C4-2B (cell line): ENCODE results near the gene SYTL1.
"Not testable (repeated sequence)": the region's sequence is repeated elsewhere in the genome, so short reads cannot be mapped to it uniquely, and the experiment has no call there.

Experiments
- H3K27ac ChIP-seq: fragments of 450-650 bp; 2 replicates; pipeline ENCODE4 v1.5.1; 2017
- ZFX ChIP-seq: fragments of 450-650 bp; IDR thresholded peaks from 2 replicates; pipeline ENCODE4 v1.6.1; 2017
- TF ChIP-seq, protein P1 (sequence below): fragments of 450-650 bp; conservative IDR thresholded peaks from 2 replicates; pipeline ENCODE4 v1.5.1; 2017; ENCODE audit warnings: mild to moderate bottlenecking

The SYTL1 gene

DNA sequence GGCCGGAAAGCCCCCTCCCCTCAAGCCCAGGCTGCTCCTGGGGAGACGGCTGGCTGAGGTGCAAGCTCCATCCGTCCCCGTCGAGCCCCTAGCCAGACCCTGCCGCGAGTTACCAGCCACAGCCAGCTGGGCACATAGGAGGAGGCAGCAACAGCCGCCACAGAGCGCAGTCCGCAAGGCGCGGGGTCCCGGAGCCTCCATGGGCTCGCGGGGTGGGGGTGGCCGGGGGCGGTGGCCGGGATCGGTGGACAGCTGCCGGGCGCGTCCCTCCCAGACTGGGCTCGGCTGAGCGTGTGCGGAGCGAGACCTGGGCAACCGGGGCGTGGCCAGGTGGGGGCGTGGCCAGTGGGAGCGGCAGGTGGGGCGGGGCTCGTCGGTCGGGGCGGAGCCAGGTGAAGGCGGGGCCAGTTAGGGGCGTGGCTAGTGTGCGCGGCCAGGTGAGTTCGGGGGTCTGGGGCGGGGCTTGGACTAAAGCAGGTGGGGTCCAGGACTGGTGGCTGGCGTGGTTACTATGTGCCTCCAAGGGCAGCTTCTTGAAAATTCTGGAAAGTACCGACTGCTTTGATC is 41.3 kb downstream of the SYTL1 start, which contains the start of gene CD164L2:
Gene CD164L2 (minus strand): TSS at position 295 of the 567 bp plus-strand sequence. CDS start 94 bp downstream, at position 201.
- TF ChIP-seq, protein P1, sequence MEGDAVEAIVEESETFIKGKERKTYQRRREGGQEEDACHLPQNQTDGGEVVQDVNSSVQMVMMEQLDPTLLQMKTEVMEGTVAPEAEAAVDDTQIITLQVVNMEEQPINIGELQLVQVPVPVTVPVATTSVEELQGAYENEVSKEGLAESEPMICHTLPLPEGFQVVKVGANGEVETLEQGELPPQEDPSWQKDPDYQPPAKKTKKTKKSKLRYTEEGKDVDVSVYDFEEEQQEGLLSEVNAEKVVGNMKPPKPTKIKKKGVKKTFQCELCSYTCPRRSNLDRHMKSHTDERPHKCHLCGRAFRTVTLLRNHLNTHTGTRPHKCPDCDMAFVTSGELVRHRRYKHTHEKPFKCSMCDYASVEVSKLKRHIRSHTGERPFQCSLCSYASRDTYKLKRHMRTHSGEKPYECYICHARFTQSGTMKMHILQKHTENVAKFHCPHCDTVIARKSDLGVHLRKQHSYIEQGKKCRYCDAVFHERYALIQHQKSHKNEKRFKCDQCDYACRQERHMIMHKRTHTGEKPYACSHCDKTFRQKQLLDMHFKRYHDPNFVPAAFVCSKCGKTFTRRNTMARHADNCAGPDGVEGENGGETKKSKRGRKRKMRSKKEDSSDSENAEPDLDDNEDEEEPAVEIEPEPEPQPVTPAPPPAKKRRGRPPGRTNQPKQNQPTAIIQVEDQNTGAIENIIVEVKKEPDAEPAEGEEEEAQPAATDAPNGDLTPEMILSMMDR, result no peak
- TF ChIP-seq ZFX, result no peak
- H3K27ac ChIP-seq, result peak within 1 kb of the TSS; percentile 36

DNA sequence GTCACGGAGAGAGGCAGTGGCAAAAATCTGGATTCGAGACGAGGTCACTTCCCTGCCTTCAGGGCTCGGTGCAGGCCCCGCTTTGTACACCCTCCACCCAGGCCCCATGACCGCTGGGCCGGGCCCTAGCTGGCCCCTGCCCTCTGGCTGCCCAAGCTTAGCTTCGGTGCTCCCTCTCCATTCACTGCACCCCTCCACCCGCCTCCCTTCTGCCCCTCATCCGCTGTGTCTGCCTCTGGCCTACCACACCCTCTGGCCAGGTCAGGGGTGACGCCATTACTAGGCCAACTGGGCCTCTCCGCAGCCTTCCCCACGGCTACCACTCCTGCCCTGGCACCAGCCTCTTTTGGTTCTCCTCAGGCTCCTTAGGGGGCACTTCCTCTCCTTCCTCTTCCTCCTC is 41.8 kb downstream of the SYTL1 start:
- no peak overlapping the region for H3K27ac ChIP-seq
- no peak for TF ChIP-seq ZFX
- TF ChIP-seq, protein P1, result no peak

DNA sequence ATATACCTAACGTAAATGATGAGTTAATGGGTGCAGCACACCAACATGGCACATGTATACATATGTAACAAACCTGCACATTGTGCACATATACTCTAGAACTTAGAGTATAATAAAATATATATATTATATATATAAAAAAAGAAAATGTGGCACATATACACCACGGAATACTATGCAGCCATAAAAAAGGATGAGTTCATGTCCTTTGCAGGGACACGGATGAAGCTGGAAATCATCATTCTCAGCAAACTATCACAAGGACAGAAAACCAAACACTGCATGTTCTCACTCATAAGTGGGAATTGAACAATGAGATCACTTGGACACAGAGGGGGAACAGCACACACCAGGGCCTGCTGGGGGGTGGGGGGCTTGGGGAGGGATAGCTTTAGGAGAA is 43.0 kb downstream of the SYTL1 start:
- not testable (repeated sequence) for H3K27ac ChIP-seq

- H3K27ac ChIP-seq, result no peak overlapping the region
- TF ChIP-seq ZFX, result no peak
- TF ChIP-seq, protein P1, result peak; percentile 95
These were observed 46.6 kb downstream of the SYTL1 start for GRCh38 chr1:27388337-27389005.

- H3K27ac ChIP-seq, result peak overlapping the region; percentile 44; the same call in 1 of the 2 replicates
- TF ChIP-seq, protein P1, result no peak
- TF ChIP-seq ZFX, result no peak
These were observed 49.8 kb downstream of the SYTL1 start for GRCh38 chr1:27391511-27392095.

GRCh38 chr1:27392096-27392777 is 50.4 kb downstream of the SYTL1 start, which contains the start of gene GPR3:
Gene GPR3 (plus strand): TSS chr1:27392622. CDS start chr1:27393799, 1,177 bp downstream.
- peak within 1 kb of the TSS; percentile 44 for H3K27ac ChIP-seq
- TF ChIP-seq, protein P1, result peak; percentile 89
- no peak for TF ChIP-seq ZFX

GRCh38 chr1:27392778-27393635 is 51.2 kb downstream of the SYTL1 start:
- peak overlapping the region; percentile 44 for H3K27ac ChIP-seq
- no peak for TF ChIP-seq ZFX
- TF ChIP-seq, protein P1, result peak; percentile 50
